GM21529 (cell line): ENCODE data around the gene IGLL1.
"Not testable (repeated sequence)": the region's sequence is repeated elsewhere in the genome, so short reads cannot be mapped to it uniquely, and the experiment has no call there.

Source experiments
- ATAC-seq: cut with Tn5 transposase; IDR thresholded peaks from one replicate; pipeline ENCODE4 v1.9.1; 2021; ENCODE audit not compliant: unreplicated experiment

IGLL1 gene

GRCh38 chr22:23542391-23542790 is 37.7 kb downstream of the IGLL1 start:
- ATAC-seq = not testable (repeated sequence)

- ATAC-seq = not testable (repeated sequence)
These were observed 38.2 kb downstream of the IGLL1 start for GRCh38 chr22:23541849-23542281.

- ATAC-seq = not testable (repeated sequence)
These were observed 39.3 kb downstream of the IGLL1 start for GRCh38 chr22:23540837-23541236.

- not testable (repeated sequence) for ATAC-seq
These were observed 40.3 kb downstream of the IGLL1 start for GRCh38 chr22:23539839-23540198.

- ATAC-seq = no peak
These were observed 40.8 kb downstream of the IGLL1 start for GRCh38 chr22:23539135-23539838.

GRCh38 chr22:23538696-23539030 is 41.4 kb downstream of the IGLL1 start:
- not testable (repeated sequence) for ATAC-seq

- not testable (repeated sequence) for ATAC-seq
These were observed 42.0 kb downstream of the IGLL1 start for GRCh38 chr22:23537830-23538695.

GRCh38 chr22:23537416-23537815 is 42.7 kb downstream of the IGLL1 start:
- ATAC-seq = no peak

- no peak for ATAC-seq
These were observed 43.2 kb downstream of the IGLL1 start for GRCh38 chr22:23536821-23537345.

GRCh38 chr22:23535790-23536661 is 44.1 kb downstream of the IGLL1 start:
- ATAC-seq = not testable (repeated sequence)

GRCh38 chr22:23534851-23535717 is 45.0 kb downstream of the IGLL1 start:
- no peak for ATAC-seq

- no peak for ATAC-seq
These were observed 45.8 kb downstream of the IGLL1 start for GRCh38 chr22:23534201-23534850.

GRCh38 chr22:23533771-23534191 is 46.3 kb downstream of the IGLL1 start:
- ATAC-seq = no peak

- no peak for ATAC-seq
These were observed 46.7 kb downstream of the IGLL1 start for GRCh38 chr22:23533328-23533762.

- no peak for ATAC-seq
These were observed 47.4 kb downstream of the IGLL1 start for GRCh38 chr22:23532731-23533130.

GRCh38 chr22:23531966-23532705 is 48.0 kb downstream of the IGLL1 start:
- no peak for ATAC-seq

GRCh38 chr22:23531283-23531956 is 48.7 kb downstream of the IGLL1 start:
- no peak for ATAC-seq

- ATAC-seq = no peak
These were observed 49.3 kb downstream of the IGLL1 start for GRCh38 chr22:23530766-23531282.
